HepG2 (cell line): ENCODE data around the gene FAM111B. TPM values are rescaled to one million over a fixed set of nuclear protein-coding genes. Genes with fewer than 3 reads are reported as not detected.

Experiments
- CEBPG ChIP-seq: IDR thresholded peaks from 2 replicates; pipeline ENCODE4 v1.6.1; 2016
- CREM ChIP-seq, 2 experiments: sonication (generic) in 1 of 2; formaldehyde crosslinking in 1 of 2; IDR thresholded peaks; 2 replicates each; pipeline versions ENCODE4 v1.4.0 to v1.6.1; 2016 to 2020; ENCODE audit warnings: antibody characterized with exemption in 1 of 2, mild to moderate bottlenecking in 1 of 2, missing genetic modification reagents in 1 of 2
- CSRNP1 ChIP-seq: sonication (generic); formaldehyde crosslinking; IDR thresholded peaks from 2 replicates; pipeline ENCODE4 v1.8.1; 2023; ENCODE audit warnings: mild to moderate bottlenecking, missing genetic modification reagents
- ELF3 ChIP-seq: IDR thresholded peaks from 2 replicates; pipeline ENCODE4 v1.6.1; 2016; ENCODE audit warnings: missing genetic modification reagents, missing compliant biosample characterization
- GATAD2A ChIP-seq: IDR thresholded peaks from 2 replicates; pipeline ENCODE4 v1.6.1; 2016
- GPBP1L1 ChIP-seq: sonication (generic); formaldehyde crosslinking; IDR thresholded peaks from 2 replicates; pipeline ENCODE4 v1.5.0; 2020; ENCODE audit warnings: mild to moderate bottlenecking, missing genetic modification reagents
- HDAC2 ChIP-seq: sonication (generic); formaldehyde crosslinking; IDR thresholded peaks from 2 replicates; pipeline ENCODE4 v1.4.0; 2020; ENCODE audit warnings: missing genetic modification reagents
- KLF11 ChIP-seq: IDR thresholded peaks from 2 replicates; pipeline ENCODE4 v1.6.1; 2016; ENCODE audit warnings: missing compliant biosample characterization
- NFKBIZ ChIP-seq: IDR thresholded peaks from 2 replicates; pipeline ENCODE4 v1.6.1; 2018; ENCODE audit warnings: missing genetic modification reagents, missing compliant biosample characterization
- NONO ChIP-seq, 2 experiments: fragments of 450-650 bp in 1 of 2; sonication (generic) in 1 of 2; formaldehyde crosslinking in 1 of 2; IDR thresholded peaks in 1 of 2; conservative IDR thresholded peaks in 1 of 2; 2 replicates each; pipeline versions ENCODE4 v1.6.1 to v1.8.0; 2017 to 2022; ENCODE audit warnings: mild to moderate bottlenecking in 1 of 2, missing genetic modification reagents in 1 of 2, moderate library complexity in 1 of 2
- SYNCRIP ChIP-seq: fragments of 200-400 bp; formaldehyde crosslinking; IDR thresholded peaks from 2 replicates; pipeline ENCODE4 v1.6.1; 2018; ENCODE audit warnings: mild to moderate bottlenecking, low read depth, low read length; ENCODE audit not compliant: insufficient read depth
- ZNF281 ChIP-seq: sonication (generic); formaldehyde crosslinking; IDR thresholded peaks from 2 replicates; pipeline ENCODE4 v1.4.0; 2020; ENCODE audit warnings: missing genetic modification reagents, borderline replicate concordance
- ZNF383 ChIP-seq: sonication (generic); formaldehyde crosslinking; IDR thresholded peaks from 2 replicates; pipeline ENCODE4 v1.4.0; 2020; ENCODE audit warnings: missing genetic modification reagents, mild to moderate bottlenecking, borderline replicate concordance
- polyA plus RNA-seq, 8 experiments: library from polyadenylated mRNA; depleted of rRNA in 3 of 8; stranded (reverse) in 7 of 8; unstranded in 1 of 8; fragments of >200 nt; fragmentation: Illumina TruSeq in 4 of 8; extraction: Trizol in 4 of 8; gene quantifications; 2 replicates each; pipeline versions ENCODE4 v1.2.1 to v1.2.3, GENCODE V29; 2011 to 2016; ENCODE audit warnings: low read depth in 4 of 8, missing spikeins in 1 of 8, mixed read lengths in 1 of 8; ENCODE audit not compliant: insufficient read depth in 1 of 8
- total RNA-seq, 5 experiments: library from RNA; depleted of rRNA; stranded (reverse); fragments of >200 nt; fragmentation: Illumina TruSeq; extraction: Trizol; gene quantifications; 2 replicates each; pipeline ENCODE4 v1.2.3, GENCODE V29; 2016; ENCODE audit warnings: low read depth in 1 of 5
- TF ChIP-seq, protein P1 (sequence below): IDR thresholded peaks from 2 replicates; pipeline ENCODE4 v1.6.1; 2012; ENCODE audit warnings: low read depth, low read length, improper control_type of control experiment
- TF ChIP-seq, protein P2 (sequence below): sonication (generic); formaldehyde crosslinking; IDR thresholded peaks from 2 replicates; pipeline ENCODE4 v1.4.0; 2020; ENCODE audit warnings: missing genetic modification reagents

Gene FAM111B
- total and polyA plus RNA-seq, 2 of the 13 experiments (the other 11 are each of a cell fraction or from before 2014, with no cell fraction given) = 1.6 to 28.2 TPM

DNA sequence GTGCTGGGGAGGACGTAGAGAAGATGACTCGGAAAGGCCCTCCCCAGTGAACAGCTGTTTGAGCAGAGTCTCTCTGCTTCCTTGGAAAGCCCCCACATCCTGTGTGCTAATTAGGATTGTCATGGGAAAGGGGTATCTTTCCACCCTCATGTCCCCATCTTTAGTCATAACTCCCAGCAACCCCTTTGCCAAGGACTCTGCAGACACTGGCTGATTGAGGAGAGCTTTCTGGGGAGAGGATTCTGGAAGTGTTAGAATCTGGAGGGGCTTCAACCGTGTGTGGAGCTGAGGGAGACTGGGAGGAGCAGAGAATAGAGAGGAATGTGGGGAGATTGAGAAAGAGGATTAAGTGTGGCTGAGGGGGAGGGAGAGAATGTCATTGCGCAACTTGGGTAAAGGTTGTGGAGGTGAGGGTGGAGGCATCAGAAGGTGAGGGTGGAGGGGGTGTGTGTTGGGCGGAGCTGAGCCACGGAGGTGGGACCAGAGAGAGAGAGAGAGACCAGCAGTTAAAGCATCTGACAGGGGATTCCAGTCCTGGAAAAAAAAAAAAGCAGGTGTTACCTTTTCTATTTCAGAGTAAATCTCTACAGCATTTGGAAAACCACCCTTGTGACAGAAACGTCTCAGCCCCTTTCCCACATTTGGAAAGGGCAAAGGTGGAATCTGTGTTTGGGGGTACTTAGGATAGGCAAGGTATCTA is 67.1 kb downstream of the FAM111B start (continued):
- TF ChIP-seq CSRNP1 (CRISPR knock-in tag) = no peak
- TF ChIP-seq, protein P1, sequence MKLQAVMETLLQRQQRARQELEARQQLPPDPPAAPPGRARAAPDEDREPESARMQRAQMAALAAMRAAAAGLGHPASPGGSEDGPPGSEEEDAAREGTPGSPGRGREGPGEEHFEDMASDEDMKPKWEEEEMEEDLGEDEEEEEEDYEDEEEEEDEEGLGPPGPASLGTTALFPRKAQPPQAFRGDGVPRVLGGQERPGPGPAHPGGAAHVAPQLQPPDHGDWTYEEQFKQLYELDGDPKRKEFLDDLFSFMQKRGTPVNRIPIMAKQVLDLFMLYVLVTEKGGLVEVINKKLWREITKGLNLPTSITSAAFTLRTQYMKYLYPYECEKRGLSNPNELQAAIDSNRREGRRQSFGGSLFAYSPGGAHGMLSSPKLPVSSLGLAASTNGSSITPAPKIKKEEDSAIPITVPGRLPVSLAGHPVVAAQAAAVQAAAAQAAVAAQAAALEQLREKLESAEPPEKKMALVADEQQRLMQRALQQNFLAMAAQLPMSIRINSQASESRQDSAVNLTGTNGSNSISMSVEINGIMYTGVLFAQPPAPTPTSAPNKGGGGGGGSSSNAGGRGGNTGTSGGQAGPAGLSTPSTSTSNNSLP = no peak
- peak; percentile 98 for TF ChIP-seq ZNF281
- no peak for TF ChIP-seq ZNF383 (CRISPR knock-in tag)
- TF ChIP-seq KLF11 = peak; percentile 21; the same call in 1 of the 2 replicates
- no peak for TF ChIP-seq NFKBIZ
- TF ChIP-seq NONO (IDR thresholded peaks at IDR 0.05) = no peak
- TF ChIP-seq NONO (CRISPR knock-in tag; conservative IDR thresholded peaks at IDR 0.05) = peak; percentile 60; the same call in 1 of the 2 replicates
- peak; percentile 88 for TF ChIP-seq GATAD2A (CRISPR knock-in tag)
- TF ChIP-seq HDAC2 (CRISPR knock-in tag) = peak; percentile 67; the same call in 1 of the 2 replicates
- TF ChIP-seq ELF3 = 0 out of 2 replicates have a peak, but pooled peaks have one; percentile 20
- peak; percentile 99 for TF ChIP-seq CEBPG
- no peak for TF ChIP-seq SYNCRIP
- TF ChIP-seq GPBP1L1 (CRISPR knock-in tag) = no peak
- TF ChIP-seq, protein P2, sequence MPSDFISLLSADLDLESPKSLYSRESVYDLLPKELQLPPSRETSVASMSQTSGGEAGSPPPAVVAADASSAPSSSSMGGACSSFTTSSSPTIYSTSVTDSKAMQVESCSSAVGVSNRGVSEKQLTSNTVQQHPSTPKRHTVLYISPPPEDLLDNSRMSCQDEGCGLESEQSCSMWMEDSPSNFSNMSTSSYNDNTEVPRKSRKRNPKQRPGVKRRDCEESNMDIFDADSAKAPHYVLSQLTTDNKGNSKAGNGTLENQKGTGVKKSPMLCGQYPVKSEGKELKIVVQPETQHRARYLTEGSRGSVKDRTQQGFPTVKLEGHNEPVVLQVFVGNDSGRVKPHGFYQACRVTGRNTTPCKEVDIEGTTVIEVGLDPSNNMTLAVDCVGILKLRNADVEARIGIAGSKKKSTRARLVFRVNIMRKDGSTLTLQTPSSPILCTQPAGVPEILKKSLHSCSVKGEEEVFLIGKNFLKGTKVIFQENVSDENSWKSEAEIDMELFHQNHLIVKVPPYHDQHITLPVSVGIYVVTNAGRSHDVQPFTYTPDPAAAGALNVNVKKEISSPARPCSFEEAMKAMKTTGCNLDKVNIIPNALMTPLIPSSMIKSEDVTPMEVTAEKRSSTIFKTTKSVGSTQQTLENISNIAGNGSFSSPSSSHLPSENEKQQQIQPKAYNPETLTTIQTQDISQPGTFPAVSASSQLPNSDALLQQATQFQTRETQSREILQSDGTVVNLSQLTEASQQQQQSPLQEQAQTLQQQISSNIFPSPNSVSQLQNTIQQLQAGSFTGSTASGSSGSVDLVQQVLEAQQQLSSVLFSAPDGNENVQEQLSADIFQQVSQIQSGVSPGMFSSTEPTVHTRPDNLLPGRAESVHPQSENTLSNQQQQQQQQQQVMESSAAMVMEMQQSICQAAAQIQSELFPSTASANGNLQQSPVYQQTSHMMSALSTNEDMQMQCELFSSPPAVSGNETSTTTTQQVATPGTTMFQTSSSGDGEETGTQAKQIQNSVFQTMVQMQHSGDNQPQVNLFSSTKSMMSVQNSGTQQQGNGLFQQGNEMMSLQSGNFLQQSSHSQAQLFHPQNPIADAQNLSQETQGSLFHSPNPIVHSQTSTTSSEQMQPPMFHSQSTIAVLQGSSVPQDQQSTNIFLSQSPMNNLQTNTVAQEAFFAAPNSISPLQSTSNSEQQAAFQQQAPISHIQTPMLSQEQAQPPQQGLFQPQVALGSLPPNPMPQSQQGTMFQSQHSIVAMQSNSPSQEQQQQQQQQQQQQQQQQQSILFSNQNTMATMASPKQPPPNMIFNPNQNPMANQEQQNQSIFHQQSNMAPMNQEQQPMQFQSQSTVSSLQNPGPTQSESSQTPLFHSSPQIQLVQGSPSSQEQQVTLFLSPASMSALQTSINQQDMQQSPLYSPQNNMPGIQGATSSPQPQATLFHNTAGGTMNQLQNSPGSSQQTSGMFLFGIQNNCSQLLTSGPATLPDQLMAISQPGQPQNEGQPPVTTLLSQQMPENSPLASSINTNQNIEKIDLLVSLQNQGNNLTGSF (CRISPR knock-in tag) = no peak
- TF ChIP-seq CREM (IDR thresholded peaks at IDR 0.05) = peak; percentile 26; the same call in 1 of the 2 replicates
- TF ChIP-seq CREM (CRISPR knock-in tag; IDR thresholded peaks at IDR 0.05) = no peak
